ENCODE measurements around the gene RNASE1.

GRCh38 chr14:20827326-20827725 is 24.7 kb upstream of the RNASE1 start:
- TF ChIP-seq CTCF (IDR thresholded peaks at IDR 0.05) (no peak), EP300 (IDR thresholded peaks at IDR 0.05) (no peak), POLR2AphosphoS5 (IDR thresholded peaks at IDR 0.05) (no peak), POLR2A (IDR thresholded peaks at IDR 0.05) (no peak)
